ENCODE measurements around the gene ANO1. TPM values are rescaled to one million over a fixed set of nuclear protein-coding genes. Genes with fewer than 3 reads are reported as not detected.

The ANO1 gene
- total RNA-seq, 1 donor from 2014 or later = 0.70 TPM

- DNase-seq (ENCODE audit: extremely low read depth, low read depth, low spot score) = no peak
Measured at GRCh38 chr11:70111269-70112016, 33.3 kb downstream of the ANO1 start.

- DNase-seq (ENCODE audit: extremely low read depth, low read depth, low spot score) = no peak
Measured at GRCh38 chr11:70112017-70112434, 33.9 kb downstream of the ANO1 start.

- no peak for DNase-seq (ENCODE audit: extremely low read depth, low read depth, low spot score)
Measured at GRCh38 chr11:70113801-70114200, 35.7 kb downstream of the ANO1 start.

GRCh38 chr11:70115778-70116177 is 37.7 kb downstream of the ANO1 start:
- no peak for DNase-seq (ENCODE audit: extremely low read depth, low read depth, low spot score)

GRCh38 chr11:70116386-70117065 is 38.4 kb downstream of the ANO1 start:
- no peak for DNase-seq (ENCODE audit: extremely low read depth, low read depth, low spot score)

- no peak for DNase-seq (ENCODE audit: extremely low read depth, low read depth, low spot score)
Measured at GRCh38 chr11:70117567-70118145, 39.5 kb downstream of the ANO1 start.

GRCh38 chr11:70118642-70119041 is 40.5 kb downstream of the ANO1 start:
- no peak for DNase-seq (ENCODE audit: extremely low read depth, low read depth, low spot score)

DNA sequence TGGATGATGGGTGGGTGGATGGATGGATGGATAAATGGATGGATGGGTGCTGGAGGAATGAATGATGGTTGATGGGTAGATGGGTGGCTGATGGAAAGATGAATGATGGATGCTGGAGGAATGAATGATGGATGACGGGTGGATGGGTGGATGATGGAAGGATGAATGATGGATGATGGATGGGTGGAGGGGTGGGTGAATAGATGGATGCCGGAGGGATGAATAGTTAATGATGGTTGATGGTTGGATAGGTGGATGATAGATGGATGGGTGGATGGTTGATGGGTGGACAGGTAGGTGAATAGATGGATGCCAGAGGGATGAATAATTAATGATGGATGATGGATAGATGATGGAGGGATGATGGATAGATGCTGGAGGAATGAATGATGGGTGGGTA is 41.4 kb downstream of the ANO1 start:
- no peak for DNase-seq (ENCODE audit: extremely low read depth, low read depth, low spot score)

DNA sequence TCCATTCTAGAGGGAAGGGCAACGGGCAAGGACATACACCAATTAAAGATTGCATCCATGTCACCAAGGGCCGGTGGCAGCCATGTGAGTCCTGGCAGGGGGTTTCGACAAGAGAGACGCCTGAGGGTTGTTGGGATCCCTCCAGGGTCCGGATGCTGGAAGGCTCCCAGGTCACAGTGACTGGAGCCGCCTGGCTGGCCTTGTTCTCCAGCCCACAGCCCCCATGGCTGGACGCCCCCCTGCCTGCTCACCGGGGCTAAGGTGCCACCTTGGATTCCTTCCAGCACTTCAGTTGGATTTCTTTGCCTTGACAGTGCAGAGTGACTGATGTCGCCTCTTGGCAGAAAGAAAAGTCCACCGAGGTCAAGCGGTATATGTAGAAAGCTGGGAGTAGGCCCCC is 42.6 kb downstream of the ANO1 start:
- DNase-seq (ENCODE audit: extremely low read depth, low read depth, low spot score) = no peak

DNA sequence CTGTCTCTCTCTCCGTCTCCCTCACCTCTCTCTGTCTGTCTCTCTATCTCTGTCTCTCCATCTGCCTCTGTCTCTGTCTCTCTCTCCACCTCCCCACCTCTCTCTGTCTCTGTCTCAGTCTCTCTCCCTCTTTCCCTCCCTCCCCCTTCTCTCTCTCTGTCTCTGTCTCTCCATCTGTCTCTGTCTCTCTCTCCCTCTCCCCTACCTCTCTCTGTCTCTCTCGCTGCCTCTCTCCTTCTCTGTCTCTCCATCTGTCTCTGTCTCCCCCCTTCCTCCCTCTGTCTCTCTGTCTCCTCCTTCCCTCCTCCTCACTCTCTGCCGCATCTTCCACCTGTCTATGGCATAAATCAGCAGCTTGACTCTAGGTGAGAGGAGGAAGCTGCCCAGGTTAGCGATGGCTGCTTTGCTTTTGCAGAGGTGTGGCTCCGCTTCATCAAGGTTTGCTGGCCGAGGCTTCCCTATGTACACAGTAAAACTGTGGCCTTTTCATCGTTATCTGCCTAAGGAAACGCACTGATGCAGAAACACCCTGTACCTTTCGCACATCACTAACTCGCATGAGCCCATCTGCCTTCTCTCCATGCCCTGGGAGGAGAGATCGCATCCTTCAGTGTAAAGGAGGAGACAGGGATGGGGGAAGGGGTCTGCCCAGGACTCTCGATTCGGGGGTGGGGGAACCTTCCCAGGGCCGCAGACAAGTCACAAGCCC is 44.5 kb downstream of the ANO1 start:
- no peak for DNase-seq (ENCODE audit: extremely low read depth, low read depth, low spot score)

- DNase-seq (ENCODE audit: extremely low read depth, low read depth, low spot score) = no peak
Measured at GRCh38 chr11:70123711-70124110, 45.6 kb downstream of the ANO1 start.

GRCh38 chr11:70124321-70125000 is 46.3 kb downstream of the ANO1 start:
- no peak for DNase-seq (ENCODE audit: extremely low read depth, low read depth, low spot score)

- DNase-seq (ENCODE audit: extremely low read depth, low read depth, low spot score) = no peak
Measured at GRCh38 chr11:70126494-70126893, 48.4 kb downstream of the ANO1 start.

DNA sequence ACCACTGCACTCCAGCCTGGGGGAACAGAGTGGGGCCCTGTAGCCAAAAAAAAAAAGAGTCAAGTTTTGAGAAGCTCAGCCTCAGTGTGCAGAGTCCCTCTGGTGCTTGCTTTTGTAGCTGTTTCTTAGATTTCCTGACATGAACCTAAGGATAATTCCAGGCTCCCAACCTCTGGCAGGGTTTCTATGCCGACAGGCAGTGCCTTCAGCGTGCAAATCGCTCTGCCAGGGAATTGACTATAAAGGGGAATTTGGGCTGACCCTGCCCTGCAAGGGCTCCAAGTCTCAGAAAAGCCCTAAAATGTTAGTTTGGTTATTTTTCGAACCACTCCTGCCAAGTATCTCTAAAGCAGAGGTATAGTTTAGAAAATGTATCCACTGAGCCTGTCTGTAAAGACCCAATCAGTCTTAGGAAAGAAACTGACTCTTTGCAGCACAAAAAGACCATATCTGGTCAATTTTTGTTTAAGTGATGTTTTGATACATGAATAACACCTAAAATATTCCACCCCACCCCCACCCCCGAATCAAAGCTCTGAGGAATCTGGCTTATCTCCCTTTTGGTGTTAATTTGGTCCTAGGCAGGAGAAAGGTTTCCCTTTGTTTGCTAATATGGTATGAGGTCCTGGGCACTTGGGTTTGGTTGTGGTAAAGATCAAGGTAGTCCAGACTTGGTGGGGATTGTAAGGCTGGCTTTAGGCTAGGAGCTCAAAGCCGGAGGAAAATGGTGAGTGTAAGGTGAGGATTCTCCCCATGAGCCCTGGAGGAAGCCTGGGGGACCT is 49.7 kb downstream of the ANO1 start:
- no peak for DNase-seq (ENCODE audit: extremely low read depth, low read depth, low spot score)

- DNase-seq (ENCODE audit: extremely low read depth, low read depth, low spot score) = no peak
Measured at GRCh38 chr11:70128435-70128906, 50.4 kb downstream of the ANO1 start.

DNA sequence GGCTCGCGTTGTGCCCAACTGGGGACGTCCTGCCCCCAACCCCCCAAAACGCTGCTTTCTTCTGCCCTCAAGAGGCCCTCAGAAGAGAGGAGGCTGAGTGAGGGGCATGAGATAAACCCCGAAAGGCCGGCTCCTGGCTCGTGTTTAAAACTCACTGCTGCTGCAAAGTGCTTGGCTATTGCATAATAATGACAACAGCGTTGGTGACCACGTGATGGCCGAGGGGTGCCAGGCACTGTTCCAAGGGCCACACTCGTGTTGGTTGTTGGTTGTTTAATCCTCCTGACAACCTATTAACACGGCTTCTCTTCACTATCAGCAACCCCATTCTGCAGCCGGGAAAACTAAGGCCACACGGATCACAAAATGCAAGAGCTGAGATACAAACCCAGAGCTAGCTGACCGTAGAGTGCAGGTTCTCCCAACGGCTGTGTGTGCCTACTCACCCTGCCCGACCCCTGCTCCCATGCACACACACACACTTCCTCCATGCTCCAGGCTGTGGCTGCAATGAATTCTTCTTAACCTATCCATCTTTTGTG is 51.0 kb downstream of the ANO1 start:
- DNase-seq (ENCODE audit: extremely low read depth, low read depth, low spot score) = no peak

DNA sequence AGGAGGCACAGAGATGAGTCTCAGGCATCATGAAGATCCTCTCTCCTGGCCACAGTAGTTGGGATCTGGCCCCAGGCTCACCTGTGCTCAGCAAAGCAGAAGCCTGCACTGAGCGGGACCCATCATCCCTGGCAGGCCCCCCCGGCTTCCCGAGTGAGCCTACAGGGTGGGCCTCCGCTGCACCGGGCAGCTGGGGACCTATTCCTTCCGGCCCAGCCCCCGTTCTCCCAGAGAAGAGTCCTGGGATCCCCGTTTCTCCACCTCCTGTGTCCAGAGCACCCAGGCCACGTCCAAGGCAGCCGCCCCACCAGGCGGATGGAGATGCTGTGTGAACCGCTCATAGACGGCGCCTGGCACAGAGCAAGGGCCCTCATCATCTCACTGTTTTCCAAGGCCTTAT is 52.5 kb downstream of the ANO1 start:
- no peak for DNase-seq (ENCODE audit: extremely low read depth, low read depth, low spot score)

- no peak for DNase-seq (ENCODE audit: extremely low read depth, low read depth, low spot score)
Measured at GRCh38 chr11:70131606-70132190, 53.6 kb downstream of the ANO1 start.

- DNase-seq (ENCODE audit: extremely low read depth, low read depth, low spot score) = no peak
Measured at GRCh38 chr11:70132641-70133040, 54.5 kb downstream of the ANO1 start.
